ENCODE measurements around the gene SRRD. TPM values are rescaled to one million over a fixed set of nuclear protein-coding genes. Genes with fewer than 3 reads are reported as not detected.
"Not testable (repeated sequence)": the region's sequence is repeated elsewhere in the genome, so short reads cannot be mapped to it uniquely, and the experiment has no call there.

Gene SRRD
- total RNA-seq, 1 donor from 2014 or later: 20.1 TPM

GRCh38 chr22:26527574-26528465 lies 44.1 kb downstream of the SRRD start:
- no peak for TF ChIP-seq CTCF (IDR thresholded peaks at IDR 0.05; ENCODE audit: partially characterized antibody, unreplicated experiment)
- no peaks in the 10 kb centered on the region for H3K36me3 Mint-ChIP-seq (ENCODE audit: unreplicated experiment)
- H3K4me1 Mint-ChIP-seq (ENCODE audit: low read depth, unreplicated experiment): peaks cover 6% of the 10 kb centered on the region
- H3K27ac Mint-ChIP-seq (ENCODE audit: unreplicated experiment): peak overlapping the region; percentile 54
- no peak for DNase-seq
- H3K27me3 Mint-ChIP-seq (ENCODE audit: unreplicated experiment): peaks cover 4% of the 10 kb centered on the region
- H3K9me3 Mint-ChIP-seq (ENCODE audit: unreplicated experiment): peaks cover 2% of the 10 kb centered on the region
- no peak overlapping the region for H3K4me3 Mint-ChIP-seq (ENCODE audit: unreplicated experiment)

GRCh38 chr22:26528518-26528917 lies 44.8 kb downstream of the SRRD start:
- H3K36me3 Mint-ChIP-seq (ENCODE audit: unreplicated experiment); H3K4me1 Mint-ChIP-seq (ENCODE audit: low read depth, unreplicated experiment); H3K27ac Mint-ChIP-seq (ENCODE audit: unreplicated experiment); DNase-seq; H3K4me3 Mint-ChIP-seq (ENCODE audit: unreplicated experiment); H3K27me3 Mint-ChIP-seq (ENCODE audit: unreplicated experiment); H3K9me3 Mint-ChIP-seq (ENCODE audit: unreplicated experiment): not testable (repeated sequence)

DNA sequence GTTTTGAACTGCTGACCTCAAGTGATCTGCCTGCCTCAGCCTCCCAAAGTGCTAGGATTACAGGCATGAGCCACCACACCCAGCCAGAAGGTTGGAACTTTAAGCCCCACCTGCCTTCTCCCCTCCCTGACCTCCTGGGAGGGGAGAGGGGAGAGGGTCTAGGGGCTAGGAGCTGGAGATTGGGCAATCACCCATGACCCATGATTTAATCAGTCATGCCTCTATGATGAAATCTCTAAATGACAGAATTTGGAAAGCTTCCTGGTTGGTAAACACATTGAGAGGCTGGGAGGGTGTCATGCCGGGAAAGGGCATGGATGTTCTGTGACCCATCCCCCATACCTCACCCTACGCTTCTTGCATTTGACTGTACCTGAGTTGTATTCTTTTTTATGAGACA lies 45.7 kb downstream of the SRRD start:
- peaks cover 2% of the 10 kb centered on the region for H3K9me3 Mint-ChIP-seq (ENCODE audit: unreplicated experiment)
- no peak overlapping the region for H3K27ac Mint-ChIP-seq (ENCODE audit: unreplicated experiment)
- no peaks in the 10 kb centered on the region for H3K36me3 Mint-ChIP-seq (ENCODE audit: unreplicated experiment)
- no peak overlapping the region for H3K4me3 Mint-ChIP-seq (ENCODE audit: unreplicated experiment)
- no peak for TF ChIP-seq CTCF (IDR thresholded peaks at IDR 0.05; ENCODE audit: partially characterized antibody, unreplicated experiment)
- H3K4me1 Mint-ChIP-seq (ENCODE audit: low read depth, unreplicated experiment): peaks cover 6% of the 10 kb centered on the region
- DNase-seq: no peak
- peaks cover 4% of the 10 kb centered on the region for H3K27me3 Mint-ChIP-seq (ENCODE audit: unreplicated experiment)

DNA sequence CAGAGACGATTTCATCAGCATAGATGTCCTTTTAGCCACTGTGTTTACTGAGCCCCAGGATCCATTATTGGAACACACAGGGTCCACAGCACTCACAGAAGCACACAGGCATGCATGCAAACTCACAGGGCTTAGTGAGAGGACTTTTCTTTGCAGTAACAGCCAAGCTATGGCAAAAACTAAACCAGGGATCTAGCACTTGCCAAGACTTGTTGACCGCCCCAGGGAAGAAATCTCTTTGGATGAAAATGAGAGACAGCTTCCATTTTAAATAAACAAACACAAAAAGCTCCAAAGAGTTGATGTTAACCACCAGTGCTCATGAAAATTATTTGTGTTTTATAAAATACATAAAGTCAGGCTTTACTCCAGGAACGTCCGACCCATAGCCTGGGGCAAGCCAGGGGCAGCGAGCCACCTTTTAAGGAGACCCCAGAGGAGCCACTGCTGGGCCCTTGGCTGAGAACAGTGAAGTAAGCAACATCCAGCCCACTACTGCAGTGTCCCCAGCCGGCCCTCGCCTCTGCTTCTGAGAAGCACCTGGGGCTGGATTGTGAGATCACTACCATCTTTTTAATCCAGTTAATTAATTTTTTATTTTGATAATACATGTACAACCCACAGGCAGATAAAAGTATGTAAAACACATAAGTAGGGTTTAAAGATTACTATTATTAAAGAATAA lies 50.6 kb downstream of the SRRD start:
- no peak overlapping the region for H3K4me3 Mint-ChIP-seq (ENCODE audit: unreplicated experiment)
- DNase-seq: no peak
- no peak for TF ChIP-seq CTCF (IDR thresholded peaks at IDR 0.05; ENCODE audit: partially characterized antibody, unreplicated experiment)
- H3K27ac Mint-ChIP-seq (ENCODE audit: unreplicated experiment): no peak overlapping the region
- no peaks in the 10 kb centered on the region for H3K4me1 Mint-ChIP-seq (ENCODE audit: low read depth, unreplicated experiment)
- no peaks in the 10 kb centered on the region for H3K36me3 Mint-ChIP-seq (ENCODE audit: unreplicated experiment)
- no peaks in the 10 kb centered on the region for H3K27me3 Mint-ChIP-seq (ENCODE audit: unreplicated experiment)
- no peaks in the 10 kb centered on the region for H3K9me3 Mint-ChIP-seq (ENCODE audit: unreplicated experiment)

DNA sequence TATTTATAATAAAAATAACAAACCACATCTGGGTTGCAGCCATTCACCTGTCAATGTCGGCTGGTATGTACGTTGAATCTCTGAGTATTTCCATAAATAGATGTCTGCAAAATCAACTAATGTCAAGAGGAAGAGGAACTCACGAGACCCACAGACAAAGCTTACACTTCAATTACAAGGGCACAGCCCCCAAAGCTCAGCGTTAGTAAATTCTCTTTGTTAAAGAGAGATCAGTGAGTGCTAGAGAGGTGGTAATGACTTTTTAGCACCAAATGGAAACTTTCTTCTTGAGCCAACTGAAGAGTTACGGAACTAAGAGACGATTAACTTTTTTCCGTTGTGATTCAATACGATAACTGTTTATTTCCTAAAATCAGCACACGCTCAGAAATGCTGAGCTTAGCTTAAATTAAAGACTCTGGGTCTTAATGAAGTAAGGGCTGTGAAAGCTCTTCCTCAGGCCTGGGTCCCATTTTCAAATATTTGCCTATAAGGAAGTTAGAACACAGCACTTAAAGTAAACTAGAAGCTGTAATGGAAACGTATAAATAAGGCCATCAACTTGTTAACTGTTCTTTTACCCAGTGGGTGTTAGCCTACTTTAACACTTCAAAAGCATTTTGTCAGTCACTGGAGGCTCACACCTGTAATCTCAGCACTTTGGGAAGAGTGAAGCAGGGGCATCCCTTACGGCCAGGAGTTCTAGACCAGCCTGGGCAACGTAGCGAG lies 51.4 kb downstream of the SRRD start:
- Mint-ChIP-seq H3K27ac (ENCODE audit: unreplicated experiment) (no peak overlapping the region), H3K9me3 (ENCODE audit: unreplicated experiment) (no peaks in the 10 kb centered on the region), H3K27me3 (ENCODE audit: unreplicated experiment) (no peaks in the 10 kb centered on the region), H3K4me3 (ENCODE audit: unreplicated experiment) (no peak overlapping the region), H3K36me3 (ENCODE audit: unreplicated experiment) (no peaks in the 10 kb centered on the region), H3K4me1 (ENCODE audit: low read depth, unreplicated experiment) (no peaks in the 10 kb centered on the region)
- DNase-seq: no peak
- no peak for TF ChIP-seq CTCF (IDR thresholded peaks at IDR 0.05; ENCODE audit: partially characterized antibody, unreplicated experiment)
